Measurements from ENCODE around the gene TSPOAP1.

TSPOAP1 gene

DNA sequence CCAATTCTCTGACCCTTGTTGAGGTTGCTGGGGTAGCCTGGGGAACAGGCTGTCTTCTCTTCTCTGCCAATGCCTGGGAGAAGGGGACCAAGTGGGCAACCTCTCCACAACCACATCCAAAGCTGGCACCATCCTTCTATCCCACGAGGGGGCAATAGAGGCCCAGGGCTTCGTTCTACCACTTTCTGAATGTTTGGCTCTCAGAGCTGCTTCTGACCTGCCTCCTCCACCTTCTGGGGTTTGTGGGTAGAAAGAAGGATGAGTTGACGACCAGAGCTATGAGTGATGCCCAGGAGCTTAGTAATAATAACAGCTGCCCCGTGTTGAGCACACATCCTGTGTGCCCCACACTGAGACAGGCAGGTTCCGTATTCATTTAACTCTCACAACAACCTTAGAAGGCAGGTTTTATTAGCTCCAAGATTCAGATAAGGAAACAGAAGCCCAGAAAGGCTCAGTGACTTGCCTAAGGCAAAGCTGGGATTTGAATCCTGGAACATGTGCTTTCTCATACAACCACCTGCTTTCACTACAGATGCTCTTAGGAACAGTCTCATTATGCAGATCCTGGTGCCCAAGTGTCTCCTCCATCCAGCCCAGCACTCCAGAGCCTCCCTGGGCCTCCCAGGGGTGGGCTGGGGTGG lies 11.1 kb downstream of the TSPOAP1 start:
- peak; percentile 87 for DNase-seq (ENCODE audit: low read depth)
- no peak overlapping the region for H3K4me3 ChIP-seq (ENCODE audit: low read depth, low read length)
- TF ChIP-seq, protein P1, sequence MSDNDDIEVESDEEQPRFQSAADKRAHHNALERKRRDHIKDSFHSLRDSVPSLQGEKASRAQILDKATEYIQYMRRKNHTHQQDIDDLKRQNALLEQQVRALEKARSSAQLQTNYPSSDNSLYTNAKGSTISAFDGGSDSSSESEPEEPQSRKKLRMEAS (IDR thresholded peaks at IDR 0.05; ENCODE audit: low read depth, low read length) = peak; percentile 74
- peak; percentile 33; the same call in 1 of the 2 replicates for TF ChIP-seq MYC (IDR thresholded peaks at IDR 0.05; ENCODE audit: low read depth, low read length)
- TF ChIP-seq CTCF (IDR thresholded peaks at IDR 0.05; ENCODE audit: low read depth, low read length) = peak; percentile 76
- no peak for TF ChIP-seq POLR2A (IDR thresholded peaks at IDR 0.05; ENCODE audit: extremely low read depth, insufficient read length)

- DNase-seq (ENCODE audit: low read depth) = no peak
- no peak overlapping the region for H3K4me3 ChIP-seq (ENCODE audit: low read depth, low read length)
- TF ChIP-seq, protein P1 (IDR thresholded peaks at IDR 0.05; ENCODE audit: low read depth, low read length) = no peak
- peak; percentile 13 for TF ChIP-seq POLR2A (IDR thresholded peaks at IDR 0.05; ENCODE audit: extremely low read depth, insufficient read length)
Observed at GRCh38 chr17:58316260-58316960, 12.2 kb downstream of the TSPOAP1 start.

GRCh38 chr17:58315750-58316149 lies 12.8 kb downstream of the TSPOAP1 start:
- H3K4me3 ChIP-seq (ENCODE audit: low read depth, low read length) = no peak overlapping the region
- no peak for DNase-seq (ENCODE audit: low read depth)
- TF ChIP-seq, protein P1 (IDR thresholded peaks at IDR 0.05; ENCODE audit: low read depth, low read length) = no peak
- no peak for TF ChIP-seq POLR2A (IDR thresholded peaks at IDR 0.05; ENCODE audit: extremely low read depth, insufficient read length)
- no peak for TF ChIP-seq MYC (IDR thresholded peaks at IDR 0.05; ENCODE audit: low read depth, low read length)
- no peak for TF ChIP-seq CTCF (IDR thresholded peaks at IDR 0.05; ENCODE audit: low read depth, low read length)

GRCh38 chr17:58315281-58315711 lies 13.3 kb downstream of the TSPOAP1 start:
- no peak overlapping the region for H3K4me3 ChIP-seq (ENCODE audit: low read depth, low read length)
- TF ChIP-seq POLR2A (IDR thresholded peaks at IDR 0.05; ENCODE audit: extremely low read depth, insufficient read length) (no peak), MYC (IDR thresholded peaks at IDR 0.05; ENCODE audit: low read depth, low read length) (no peak)
- DNase-seq (ENCODE audit: low read depth) = no peak

GRCh38 chr17:58314706-58315015 lies 13.9 kb downstream of the TSPOAP1 start:
- no peak overlapping the region for H3K4me3 ChIP-seq (ENCODE audit: low read depth, low read length)
- TF ChIP-seq MYC (IDR thresholded peaks at IDR 0.05; ENCODE audit: low read depth, low read length) = no peak
- TF ChIP-seq, protein P1 (IDR thresholded peaks at IDR 0.05; ENCODE audit: low read depth, low read length) = no peak

GRCh38 chr17:58313815-58314705 lies 14.5 kb downstream of the TSPOAP1 start:
- H3K4me3 ChIP-seq (ENCODE audit: low read depth, low read length) = no peak overlapping the region
- DNase-seq (ENCODE audit: low read depth) = no peak
- TF ChIP-seq CTCF (IDR thresholded peaks at IDR 0.05; ENCODE audit: low read depth, low read length) (no peak), MYC (IDR thresholded peaks at IDR 0.05; ENCODE audit: low read depth, low read length) (no peak), POLR2A (IDR thresholded peaks at IDR 0.05; ENCODE audit: extremely low read depth, insufficient read length) (no peak)
- TF ChIP-seq, protein P1 (IDR thresholded peaks at IDR 0.05; ENCODE audit: low read depth, low read length) = no peak

More at GRCh38 chr17:58314706-58315015, 13.9 kb downstream of the TSPOAP1 start:
- DNase-seq (ENCODE audit: low read depth) = no peak

- TF ChIP-seq, protein P1 (IDR thresholded peaks at IDR 0.05; ENCODE audit: low read depth, low read length) = no peak
- TF ChIP-seq POLR2A (IDR thresholded peaks at IDR 0.05; ENCODE audit: extremely low read depth, insufficient read length) = no peak
- TF ChIP-seq CTCF (IDR thresholded peaks at IDR 0.05; ENCODE audit: low read depth, low read length) = no peak
- TF ChIP-seq MYC (IDR thresholded peaks at IDR 0.05; ENCODE audit: low read depth, low read length) = no peak
- DNase-seq (ENCODE audit: low read depth) = no peak
- no peak overlapping the region for H3K4me3 ChIP-seq (ENCODE audit: low read depth, low read length)
Observed at GRCh38 chr17:58312829-58313228, 15.8 kb downstream of the TSPOAP1 start.
